GM12874 (cell line): ENCODE data around the gene TOX2.

ENCODE experiments used
- CTCF ChIP-seq: IDR thresholded peaks from 2 replicates; pipeline ENCODE4 v1.5.1; 2011; ENCODE audit warnings: low read depth, mild to moderate bottlenecking, control low read depth, low read length, moderate library complexity; ENCODE audit not compliant: insufficient read depth

The TOX2 gene

GRCh38 chr20:44098657-44099056 lies 184.0 kb downstream of the TOX2 start:
- no peak for TF ChIP-seq CTCF

- no peak for TF ChIP-seq CTCF
Observed at GRCh38 chr20:44099832-44100231, 185.2 kb downstream of the TOX2 start.

GRCh38 chr20:44102582-44102981 lies 187.9 kb downstream of the TOX2 start:
- TF ChIP-seq CTCF, result no peak

- no peak for TF ChIP-seq CTCF
Observed at GRCh38 chr20:44104798-44105517, 190.3 kb downstream of the TOX2 start.

- TF ChIP-seq CTCF, result no peak
Observed at GRCh38 chr20:44106615-44107014, 192.0 kb downstream of the TOX2 start.

- peak; percentile 21; the same call in 1 of the 2 replicates for TF ChIP-seq CTCF
Observed at GRCh38 chr20:44109951-44110361, 195.3 kb downstream of the TOX2 start.

- no peak for TF ChIP-seq CTCF
Observed at GRCh38 chr20:44110816-44111568, 196.3 kb downstream of the TOX2 start.
